ENCODE results near the gene GBE1.

The GBE1 gene

GRCh38 chr3:81531263-81531662 is 230.2 kb downstream of the GBE1 start:
- no peak for DNase-seq (ENCODE audit: low read depth, low spot score)
- ChIA-PET CTCF (interaction anchor here (1.1 kb wide), 1 partner anchor 12 kb away, joined by 3 read pairs; no protein-coding TSS in a partner anchor), POLR2A (no interaction called here)
- H3K4me3 ChIP-seq (ENCODE audit: low read depth, low read length), result no peak overlapping the region
- no peak for TF ChIP-seq CTCF (IDR thresholded peaks at IDR 0.05; ENCODE audit: insufficient read depth, low read length, missing control alignments)

- no peak overlapping the region for H3K4me3 ChIP-seq (ENCODE audit: low read depth, low read length)
- no peak for TF ChIP-seq CTCF (IDR thresholded peaks at IDR 0.05; ENCODE audit: insufficient read depth, low read length, missing control alignments)
- ChIA-PET CTCF (no interaction called here), POLR2A (interaction anchor here (0.7 kb wide), 1 partner anchor 16 kb away, joined by 4 read pairs; no protein-coding TSS in a partner anchor)
- no peak for DNase-seq (ENCODE audit: low read depth, low spot score)
Measured at GRCh38 chr3:81530180-81530939, 231.1 kb downstream of the GBE1 start.

- ChIA-PET POLR2A (no interaction called here), CTCF (no interaction called here)
- no peak overlapping the region for H3K4me3 ChIP-seq (ENCODE audit: low read depth, low read length)
- no peak for TF ChIP-seq CTCF (IDR thresholded peaks at IDR 0.05; ENCODE audit: insufficient read depth, low read length, missing control alignments)
- peak; percentile 9 for DNase-seq (ENCODE audit: low read depth, low spot score)
Measured at GRCh38 chr3:81521855-81522254, 239.6 kb downstream of the GBE1 start.

- DNase-seq (ENCODE audit: low read depth, low spot score), result no peak
- TF ChIP-seq CTCF (IDR thresholded peaks at IDR 0.05; ENCODE audit: insufficient read depth, low read length, missing control alignments), result no peak
- ChIA-PET POLR2A (no interaction called here), CTCF (interaction anchor here (1.4 to 2.2 kb wide), 2 partner anchors 26 to 29 kb away, joined by 3 to 5 read pairs; no protein-coding TSS in a partner anchor)
- no peak overlapping the region for H3K4me3 ChIP-seq (ENCODE audit: low read depth, low read length)
Measured at GRCh38 chr3:81518945-81519344, 242.5 kb downstream of the GBE1 start.

GRCh38 chr3:81516042-81516441 is 245.4 kb downstream of the GBE1 start:
- CTCF ChIA-PET, result interaction anchor here (1.0 kb wide), 2 partner anchors 10 to 24 kb away, joined by 3 read pairs; no protein-coding TSS in a partner anchor

More at GRCh38 chr3:81516042-81516441, 245.4 kb downstream of the GBE1 start:
- no peak for TF ChIP-seq CTCF (IDR thresholded peaks at IDR 0.05; ENCODE audit: insufficient read depth, low read length, missing control alignments)
- POLR2A ChIA-PET, result no interaction called here
- no peak overlapping the region for H3K4me3 ChIP-seq (ENCODE audit: low read depth, low read length)
- DNase-seq (ENCODE audit: low read depth, low spot score), result no peak
